Suprapubic skin (tissue), 4 donors: ENCODE results near the gene ITPKC. TPM values are rescaled to one million over a fixed set of nuclear protein-coding genes. Genes with fewer than 3 reads are reported as not detected.

ENCODE experiments used
- DNase-seq, 2 donors: peaks; one replicate each; pipeline ENCODE4 v3.0.0-alpha.2; 2019; ENCODE audit warnings: low spot score in 2 of 2
- H3K27ac ChIP-seq: fragments of 200-600 bp; sonication (generic); one replicate; pipeline ENCODE4 v1.5.1; 2019
- H3K27me3 ChIP-seq: fragments of 200-600 bp; sonication (generic); one replicate; pipeline ENCODE4 v1.5.1; 2019
- H3K36me3 ChIP-seq: fragments of 200-600 bp; sonication (generic); one replicate; pipeline ENCODE4 v1.5.1; 2019
- H3K4me1 ChIP-seq: fragments of 200-600 bp; sonication (generic); one replicate; pipeline ENCODE4 v1.5.1; 2019
- H3K4me3 ChIP-seq: fragments of 200-600 bp; sonication (generic); one replicate; pipeline ENCODE4 v1.5.1; 2019; ENCODE audit warnings: mild to moderate bottlenecking
- H3K9me3 ChIP-seq: fragments of 200-600 bp; sonication (generic); one replicate; pipeline ENCODE4 v1.5.1; 2019
- EP300 ChIP-seq: sonication (generic); formaldehyde crosslinking; IDR thresholded peaks from one replicate; pipeline ENCODE4 v1.6.1; 2017; ENCODE audit warnings: antibody characterized with exemption
- POLR2A ChIP-seq, 2 donors: fragments of 450-650 bp; IDR thresholded peaks; one replicate each; pipeline ENCODE4 v1.6.1; 2017; ENCODE audit warnings: antibody characterized with exemption in 2 of 2, mild to moderate bottlenecking in 2 of 2, moderate library complexity in 2 of 2
- POLR2AphosphoS5 ChIP-seq, 3 donors: sonication (generic); formaldehyde crosslinking; IDR thresholded peaks; one replicate each; pipeline ENCODE4 v1.6.1; 2017; ENCODE audit warnings: antibody characterized with exemption in 3 of 3
- WGBS: methylation state at CpG from one replicate; pipeline ENCODE4 v1.1.5; 2018; 5-methylcytosine and 5-hydroxymethylcytosine counted together
- total RNA-seq, 4 donors: library from RNA; depleted of rRNA; stranded (reverse); fragments of >200 nt; gene quantifications; one replicate each; pipeline ENCODE4 v1.1.0, GENCODE V29; 2016
- TF ChIP-seq, protein P1 (sequence below), 2 donors: fragments of 200-600 bp in 1 of 2; fragments of 450-650 bp in 1 of 2; sonication (generic) in 1 of 2; IDR thresholded peaks; one replicate each; pipeline ENCODE4 v1.5.1; 2016 to 2019; ENCODE audit warnings: antibody characterized with exemption in 2 of 2, mild to moderate bottlenecking in 1 of 2, moderate library complexity in 1 of 2

ITPKC gene
- total RNA-seq, 4 donors from 2014 or later = 52.9 to 93.8 (median 70.9) TPM

DNA sequence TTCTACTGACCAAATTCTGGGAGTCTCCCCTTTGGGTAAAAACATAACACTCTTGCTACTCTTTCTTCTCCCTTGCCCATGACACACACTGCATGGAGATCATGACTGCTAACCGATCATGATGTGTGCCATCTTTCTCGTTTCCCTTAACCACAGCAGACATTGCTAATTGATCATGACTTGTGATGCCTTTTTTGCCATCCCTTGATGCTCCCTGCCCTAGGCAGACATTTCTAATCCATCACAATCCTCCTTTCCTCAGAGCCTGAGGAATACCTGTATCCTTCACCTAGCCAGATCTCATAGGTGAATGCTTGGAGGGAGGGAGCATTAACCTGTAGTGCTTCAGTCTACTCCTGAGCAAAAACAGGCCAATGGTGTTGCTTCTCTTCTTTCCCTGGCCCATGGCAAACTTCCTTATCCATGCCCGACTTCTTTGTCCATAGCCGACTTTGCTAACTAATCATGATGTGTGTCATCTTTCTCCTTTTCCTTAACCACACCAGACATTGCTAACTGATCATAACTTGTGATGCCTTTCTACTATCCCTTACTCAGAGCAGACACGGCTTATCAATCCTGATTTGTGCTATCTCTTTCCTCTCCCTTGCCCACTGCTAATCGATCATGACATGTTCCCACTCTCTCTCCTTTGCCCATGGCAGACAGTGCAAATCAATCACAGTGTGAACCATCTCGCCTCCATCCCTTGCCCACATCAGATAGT lies 44.2 kb upstream of the ITPKC start:
- TF ChIP-seq POLR2AphosphoS5 (IDR thresholded peaks at IDR 0.05) = no peak
- TF ChIP-seq POLR2A (IDR thresholded peaks at IDR 0.05) = no peak
- TF ChIP-seq EP300 = no peak
- TF ChIP-seq, protein P1, sequence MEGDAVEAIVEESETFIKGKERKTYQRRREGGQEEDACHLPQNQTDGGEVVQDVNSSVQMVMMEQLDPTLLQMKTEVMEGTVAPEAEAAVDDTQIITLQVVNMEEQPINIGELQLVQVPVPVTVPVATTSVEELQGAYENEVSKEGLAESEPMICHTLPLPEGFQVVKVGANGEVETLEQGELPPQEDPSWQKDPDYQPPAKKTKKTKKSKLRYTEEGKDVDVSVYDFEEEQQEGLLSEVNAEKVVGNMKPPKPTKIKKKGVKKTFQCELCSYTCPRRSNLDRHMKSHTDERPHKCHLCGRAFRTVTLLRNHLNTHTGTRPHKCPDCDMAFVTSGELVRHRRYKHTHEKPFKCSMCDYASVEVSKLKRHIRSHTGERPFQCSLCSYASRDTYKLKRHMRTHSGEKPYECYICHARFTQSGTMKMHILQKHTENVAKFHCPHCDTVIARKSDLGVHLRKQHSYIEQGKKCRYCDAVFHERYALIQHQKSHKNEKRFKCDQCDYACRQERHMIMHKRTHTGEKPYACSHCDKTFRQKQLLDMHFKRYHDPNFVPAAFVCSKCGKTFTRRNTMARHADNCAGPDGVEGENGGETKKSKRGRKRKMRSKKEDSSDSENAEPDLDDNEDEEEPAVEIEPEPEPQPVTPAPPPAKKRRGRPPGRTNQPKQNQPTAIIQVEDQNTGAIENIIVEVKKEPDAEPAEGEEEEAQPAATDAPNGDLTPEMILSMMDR (IDR thresholded peaks at IDR 0.05) = no peak
- H3K36me3 ChIP-seq = peaks cover 91% of the 10 kb centered on the region
- H3K4me3 ChIP-seq = no peak overlapping the region
- no peaks in the 10 kb centered on the region for H3K27me3 ChIP-seq
- no peak overlapping the region for H3K27ac ChIP-seq
- WGBS = 89% methylated on average over 7 of the region's 7 CpGs
- H3K9me3 ChIP-seq = no peaks in the 10 kb centered on the region
- no peaks in the 10 kb centered on the region for H3K4me1 ChIP-seq
- no peak for DNase-seq

DNA sequence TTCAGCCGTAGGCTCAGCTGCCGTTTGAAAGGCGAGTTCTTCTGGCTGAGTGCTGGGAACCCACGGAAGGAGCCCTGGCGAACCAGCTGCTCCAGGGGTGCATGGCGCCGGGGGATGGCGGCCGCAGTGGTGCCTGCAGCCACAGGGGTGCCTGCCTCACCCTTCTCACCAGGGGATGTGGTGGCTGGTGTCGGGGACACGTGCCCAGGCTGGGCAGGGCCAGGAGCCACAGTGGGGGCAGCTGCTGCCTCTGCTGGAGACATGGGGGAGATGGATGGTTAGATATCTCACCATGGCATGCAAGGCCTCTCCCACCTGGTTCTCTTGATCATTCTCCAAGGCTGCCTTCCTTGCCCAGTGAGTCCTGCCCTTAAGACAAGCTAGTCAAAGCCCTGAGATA lies 43.5 kb upstream of the ITPKC start:
- Histone ChIP-seq H3K4me1 (no peaks in the 10 kb centered on the region), H3K36me3 (peaks cover 91% of the 10 kb centered on the region), H3K9me3 (no peaks in the 10 kb centered on the region), H3K27me3 (no peaks in the 10 kb centered on the region), H3K4me3 (no peak overlapping the region), H3K27ac (no peak overlapping the region)
- DNase-seq = no peak
- TF ChIP-seq EP300 = no peak
- WGBS = no CpG with 5 or more reads among the region's 11 CpGs

DNA sequence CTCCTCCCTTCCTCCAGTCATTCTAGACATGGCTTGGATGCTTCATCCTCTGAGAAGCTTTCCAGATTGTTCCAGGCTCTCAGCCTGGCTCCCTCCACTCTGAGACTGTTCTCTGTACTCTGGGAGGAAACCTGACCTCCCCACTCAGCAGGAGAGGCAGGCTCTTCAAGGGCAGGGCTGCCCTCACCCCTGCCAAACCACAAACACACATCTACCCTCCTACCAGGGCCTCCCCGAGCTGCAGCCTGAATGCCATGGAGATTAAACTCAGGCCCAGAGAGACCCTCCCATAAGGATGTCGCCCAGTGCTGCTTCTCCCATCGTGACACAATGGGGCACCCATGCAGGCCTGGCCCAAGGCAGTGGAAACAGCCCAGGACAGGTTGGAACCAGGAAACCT lies 42.6 kb upstream of the ITPKC start:
- TF ChIP-seq POLR2A (IDR thresholded peaks at IDR 0.05) = no peak
- no peak for TF ChIP-seq POLR2AphosphoS5 (IDR thresholded peaks at IDR 0.05)
- TF ChIP-seq, protein P1 (IDR thresholded peaks at IDR 0.05) = no peak
- no peak for TF ChIP-seq EP300
- no peak for DNase-seq
- no peaks in the 10 kb centered on the region for H3K27me3 ChIP-seq
- WGBS = no CpG with 5 or more reads among the region's 3 CpGs
- no peak overlapping the region for H3K27ac ChIP-seq
- H3K4me1 ChIP-seq = no peaks in the 10 kb centered on the region
- peaks cover 91% of the 10 kb centered on the region for H3K36me3 ChIP-seq
- H3K9me3 ChIP-seq = no peaks in the 10 kb centered on the region
- no peak overlapping the region for H3K4me3 ChIP-seq

DNA sequence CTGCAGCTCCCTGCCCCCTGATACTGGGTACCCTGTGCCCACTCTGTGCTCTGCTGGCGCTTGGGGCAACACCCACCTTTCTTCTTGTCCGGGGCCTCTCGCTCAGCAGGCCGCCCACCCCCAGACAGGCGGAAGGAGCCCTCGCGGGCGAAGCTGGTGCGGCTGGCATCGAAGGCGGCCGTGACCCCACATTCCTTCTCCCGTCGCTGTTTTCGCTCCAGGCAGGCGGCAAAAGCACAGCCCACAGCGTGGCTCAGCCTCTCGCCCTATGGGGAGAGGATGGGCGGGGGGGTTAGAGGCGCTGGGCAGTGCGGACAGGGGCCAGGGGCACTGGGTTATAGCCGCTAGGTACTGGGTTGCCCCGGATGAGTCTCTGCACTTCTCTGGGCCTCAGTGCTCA lies 39.8 kb upstream of the ITPKC start:
- Histone ChIP-seq H3K27ac (no peak overlapping the region), H3K27me3 (no peaks in the 10 kb centered on the region), H3K4me1 (no peaks in the 10 kb centered on the region), H3K36me3 (peaks cover 89% of the 10 kb centered on the region), H3K4me3 (no peak overlapping the region), H3K9me3 (no peaks in the 10 kb centered on the region)
- 87% methylated on average over 18 of the region's 23 CpGs for WGBS
- no peak for DNase-seq
- no peak for TF ChIP-seq EP300
- TF ChIP-seq POLR2A (IDR thresholded peaks at IDR 0.05) = no peak

DNA sequence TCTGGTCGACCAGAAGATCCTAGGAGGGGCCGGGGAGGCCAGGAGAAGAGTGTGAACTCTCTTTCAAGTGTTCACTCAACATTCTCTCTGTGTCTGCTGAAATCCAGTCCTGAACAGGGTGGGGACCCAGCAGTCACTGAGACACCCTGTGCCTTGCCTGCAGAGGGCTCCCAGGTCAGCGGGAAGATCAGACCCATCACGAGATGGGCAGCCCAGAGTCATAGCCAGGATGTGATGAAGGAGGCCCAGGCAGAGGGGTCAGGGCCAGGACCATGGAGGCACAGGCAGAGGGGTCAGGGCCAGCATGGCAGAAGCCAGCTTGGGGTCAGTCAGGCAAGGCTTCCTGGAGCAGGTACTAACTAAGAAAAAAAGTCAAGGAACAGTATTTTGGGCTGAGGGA lies 35.9 kb upstream of the ITPKC start:
- 92% methylated on average over 4 of the region's 4 CpGs for WGBS
- H3K4me3 ChIP-seq = no peak overlapping the region
- H3K27ac ChIP-seq = no peak overlapping the region
- TF ChIP-seq EP300 = no peak
- TF ChIP-seq POLR2AphosphoS5 (IDR thresholded peaks at IDR 0.05) = no peak
- no peak for TF ChIP-seq POLR2A (IDR thresholded peaks at IDR 0.05)
- TF ChIP-seq, protein P1 (IDR thresholded peaks at IDR 0.05) = no peak
- no peaks in the 10 kb centered on the region for H3K27me3 ChIP-seq
- peaks cover 12% of the 10 kb centered on the region for H3K4me1 ChIP-seq
- DNase-seq = no peak
- no peaks in the 10 kb centered on the region for H3K9me3 ChIP-seq
- H3K36me3 ChIP-seq = peaks cover 85% of the 10 kb centered on the region

DNA sequence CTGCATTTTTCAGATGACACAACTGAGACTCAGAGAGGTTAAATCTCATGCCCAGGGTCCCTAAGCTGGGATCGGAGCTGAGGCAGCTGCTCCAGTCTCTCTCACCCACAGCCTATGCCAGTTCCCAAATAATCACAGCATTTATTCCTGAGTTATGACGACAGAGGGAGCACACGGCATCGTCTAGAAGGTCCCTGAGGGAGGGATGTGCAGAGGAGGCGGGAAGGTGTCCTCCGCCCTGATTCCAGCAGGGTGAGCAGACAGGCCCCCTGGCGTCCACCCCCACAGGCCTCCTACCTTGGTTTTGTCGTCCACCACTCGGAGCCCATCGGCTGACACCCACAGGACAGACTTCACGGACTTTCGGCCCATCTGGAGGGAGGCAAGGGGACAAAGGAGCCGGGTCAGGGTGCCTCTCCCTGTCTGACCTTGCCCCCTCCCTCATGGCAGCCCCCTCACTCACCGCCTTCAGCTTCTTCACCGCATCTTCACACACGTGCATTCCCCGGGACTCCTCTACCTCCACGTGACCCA lies 34.4 kb upstream of the ITPKC start:
- 88% methylated on average over 15 of the region's 18 CpGs for WGBS
- Histone ChIP-seq H3K27ac (no peak overlapping the region), H3K36me3 (peaks cover 70% of the 10 kb centered on the region), H3K27me3 (no peaks in the 10 kb centered on the region), H3K4me1 (peaks cover 21% of the 10 kb centered on the region), H3K9me3 (no peaks in the 10 kb centered on the region), H3K4me3 (no peak overlapping the region)
- no peak for DNase-seq
- TF ChIP-seq POLR2A (IDR thresholded peaks at IDR 0.05) (no peak), EP300 (no peak), POLR2AphosphoS5 (IDR thresholded peaks at IDR 0.05) (no peak)
- TF ChIP-seq, protein P1 (IDR thresholded peaks at IDR 0.05) = no peak
